Stimulated activated CD4-positive, alpha-beta T cell treated with anti-CD3 and anti-CD28 coated beads, TNF-alpha, amount 100 ng/mL, for 48 hours (primary cell): ENCODE measurements around the gene KRT26.
"Not testable (repeated sequence)": the region's sequence is repeated elsewhere in the genome, so short reads cannot be mapped to it uniquely, and the experiment has no call there.

Experiments used
- DNase-seq, 3 donors: peaks; one replicate each; pipeline ENCODE4 v3.0.0-alpha.2; 2020; ENCODE audit warnings: low read depth in 3 of 3

Gene KRT26

DNA sequence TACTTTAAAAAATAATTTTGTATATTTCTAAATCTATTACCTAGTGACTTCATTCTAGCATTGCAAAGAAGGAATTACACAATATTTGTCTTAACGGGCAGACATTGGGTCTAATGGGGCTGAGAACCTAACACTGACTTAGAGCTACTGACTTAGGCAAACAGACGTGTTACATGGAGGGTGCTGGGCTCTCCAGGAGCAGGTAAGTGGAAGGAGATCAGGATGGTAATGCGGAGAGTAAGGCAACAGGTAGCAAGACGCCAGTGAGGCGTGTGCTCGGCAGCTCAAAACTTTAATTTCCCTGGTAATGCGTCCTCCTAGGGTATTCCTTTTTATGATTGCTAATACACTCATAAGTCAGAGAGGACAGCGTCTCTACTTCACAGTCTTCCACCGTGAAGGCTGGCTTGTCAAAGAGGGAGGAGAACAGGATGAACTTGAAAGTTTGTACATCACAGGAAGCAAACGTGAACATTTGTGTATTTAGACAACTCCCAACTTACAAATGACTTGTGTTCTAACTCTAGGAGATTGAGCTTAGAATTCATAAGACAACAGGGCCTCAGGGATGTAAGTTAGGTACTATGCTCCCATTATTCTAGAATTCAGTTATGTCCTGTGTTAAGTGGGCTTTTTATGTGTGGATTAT is 23.1 kb upstream of the KRT26 start:
- no peak for DNase-seq

GRCh38 chr17:40794466-40794865 is 22.5 kb upstream of the KRT26 start:
- no peak for DNase-seq

- no peak for DNase-seq
These were observed 21.8 kb upstream of the KRT26 start for GRCh38 chr17:40793832-40794231.

- DNase-seq, result no peak
These were observed 19.9 kb upstream of the KRT26 start for GRCh38 chr17:40791787-40792436.

DNA sequence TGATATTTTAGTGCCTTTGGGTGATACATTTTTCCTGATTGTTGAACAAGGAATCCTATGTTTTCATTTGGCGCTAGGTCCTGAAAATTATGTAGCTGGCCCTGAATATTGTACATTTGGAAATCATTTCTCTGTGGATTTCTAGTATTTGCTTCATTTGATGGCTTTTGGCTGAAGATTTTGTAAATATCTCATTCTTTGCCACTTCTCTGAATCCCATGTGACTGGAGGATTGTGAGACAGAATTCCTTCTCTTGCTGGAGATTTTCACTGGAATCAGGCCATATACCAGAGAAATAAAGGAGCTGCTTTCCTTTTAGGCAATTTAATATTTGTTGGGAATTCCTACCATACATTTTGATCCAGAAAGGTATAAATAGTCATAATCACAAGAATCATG is 19.1 kb upstream of the KRT26 start:
- no peak for DNase-seq

GRCh38 chr17:40782450-40782849 is 10.4 kb upstream of the KRT26 start, which contains the start of gene KRT27:
TSS of gene KRT27 (minus strand) at chr17:40782550. CDS start at chr17:40782493, 57 bp downstream.
- no peak for DNase-seq

DNA sequence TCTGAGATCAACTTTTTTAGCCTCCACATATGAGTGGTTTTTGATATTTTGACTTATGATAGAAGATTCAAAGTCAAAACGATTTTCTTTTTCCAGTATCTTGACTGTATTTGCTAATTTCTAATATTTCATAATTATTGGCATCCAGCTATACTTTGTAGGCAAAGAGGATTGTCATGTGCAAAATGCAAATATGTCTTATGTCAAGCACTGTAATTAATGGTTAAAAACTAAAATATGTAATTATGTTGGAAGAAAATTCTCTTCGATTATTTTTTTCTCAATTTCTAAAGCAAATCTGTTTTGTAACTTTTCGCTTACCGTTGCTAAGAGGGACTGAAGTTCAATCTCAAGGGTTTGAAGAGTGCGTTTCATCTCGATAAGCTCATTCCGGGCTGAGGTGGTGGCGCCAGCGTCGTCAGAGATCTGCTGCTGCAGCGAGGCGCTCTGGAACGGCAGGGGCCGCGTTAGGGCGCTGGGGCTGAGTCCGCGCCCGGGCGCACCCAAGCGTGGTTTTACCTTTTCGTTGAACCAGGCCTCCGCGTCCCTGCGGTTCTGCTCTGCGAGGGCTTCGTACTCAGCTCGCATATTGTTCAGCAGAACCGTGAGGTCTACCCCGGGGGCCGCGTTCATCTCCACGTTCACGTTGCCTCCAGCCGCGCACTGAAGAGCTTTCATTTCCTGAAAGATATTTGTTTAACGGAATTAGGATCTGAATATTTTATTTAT is 7.3 kb upstream of the KRT26 start:
- peak in 1 of 3 donors; percentile 3 for DNase-seq

GRCh38 chr17:40778461-40778860 is 6.5 kb upstream of the KRT26 start:
- DNase-seq, result no peak

DNA sequence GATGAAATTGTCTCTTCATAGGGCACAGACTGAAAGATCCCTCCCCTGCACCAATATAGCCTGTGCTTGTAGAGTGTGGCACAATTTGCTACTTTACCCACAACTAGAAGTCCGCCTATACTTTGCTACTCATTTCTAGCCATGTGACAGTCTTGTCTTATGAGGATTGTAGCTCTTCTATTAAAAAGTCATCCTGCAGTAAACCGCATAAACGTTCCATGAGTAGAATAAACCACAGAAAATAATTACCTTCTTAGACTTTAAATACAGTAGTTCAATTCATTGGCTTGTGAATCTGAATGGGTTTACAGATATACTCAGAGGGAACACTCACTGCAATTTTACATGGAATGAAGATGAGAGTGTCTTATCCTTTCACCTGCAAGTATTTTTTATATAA is 6.0 kb upstream of the KRT26 start:
- DNase-seq, result no peak

DNA sequence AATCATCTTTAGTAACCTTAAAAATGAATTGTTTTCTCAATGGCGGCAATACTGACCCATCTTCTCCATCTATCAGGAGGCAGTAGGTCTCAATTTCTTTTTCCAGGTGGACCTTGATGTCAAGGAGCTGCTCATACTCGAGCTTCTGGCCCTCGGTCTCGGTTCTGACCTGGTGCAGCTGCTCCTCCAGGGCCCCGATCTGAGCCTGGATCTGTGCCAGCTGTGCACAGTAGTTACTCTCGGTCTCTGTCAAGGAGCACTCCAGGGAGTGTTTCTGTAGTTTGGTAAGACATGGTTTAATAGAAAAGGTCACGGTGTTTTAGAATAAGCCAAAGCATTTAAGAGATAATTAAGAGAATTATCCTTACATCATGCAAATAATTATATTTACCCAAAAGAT is 5.5 kb upstream of the KRT26 start:
- no peak for DNase-seq

DNA sequence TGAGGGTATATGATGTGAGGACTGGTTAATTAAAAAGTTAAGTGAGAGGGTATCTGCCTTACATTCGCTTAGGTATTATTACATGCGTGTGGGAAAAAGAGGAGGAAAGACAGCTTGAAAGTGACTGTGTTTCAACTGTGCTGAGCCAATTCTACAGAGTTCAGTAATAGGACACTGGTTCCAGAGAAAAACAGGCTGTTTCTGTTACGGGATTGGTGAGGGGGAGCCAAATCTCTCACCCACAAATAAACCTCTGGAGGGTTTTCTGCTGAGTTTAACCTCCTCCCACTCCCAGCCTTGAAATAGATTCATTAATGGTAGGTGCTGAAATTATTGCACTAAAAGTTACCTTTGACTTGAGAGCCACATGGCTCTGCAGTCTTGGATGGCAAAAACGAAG is 3.9 kb upstream of the KRT26 start:
- no peak for DNase-seq

GRCh38 chr17:40765657-40766056 is 6.3 kb downstream of the KRT26 start:
- no peak for DNase-seq

DNA sequence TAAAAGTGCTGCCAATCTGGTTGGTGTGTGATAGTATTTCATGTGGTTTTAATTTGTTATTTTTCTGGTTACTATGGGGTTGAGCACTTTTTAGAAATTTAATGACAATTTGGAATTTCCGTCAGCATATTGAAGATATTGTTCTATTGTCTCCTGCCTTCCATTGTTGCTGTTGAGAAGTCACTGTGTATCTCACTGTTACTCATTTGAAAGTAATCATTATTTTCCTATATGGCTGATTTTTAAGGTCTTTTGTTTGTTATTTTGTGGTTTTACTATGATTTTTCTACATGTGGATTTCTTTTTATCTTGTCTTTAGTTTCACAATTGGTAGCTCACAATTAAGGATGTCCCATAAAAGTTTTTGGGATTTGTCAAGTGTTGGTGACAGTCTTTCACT is 8.2 kb downstream of the KRT26 start:
- DNase-seq, result no peak

DNA sequence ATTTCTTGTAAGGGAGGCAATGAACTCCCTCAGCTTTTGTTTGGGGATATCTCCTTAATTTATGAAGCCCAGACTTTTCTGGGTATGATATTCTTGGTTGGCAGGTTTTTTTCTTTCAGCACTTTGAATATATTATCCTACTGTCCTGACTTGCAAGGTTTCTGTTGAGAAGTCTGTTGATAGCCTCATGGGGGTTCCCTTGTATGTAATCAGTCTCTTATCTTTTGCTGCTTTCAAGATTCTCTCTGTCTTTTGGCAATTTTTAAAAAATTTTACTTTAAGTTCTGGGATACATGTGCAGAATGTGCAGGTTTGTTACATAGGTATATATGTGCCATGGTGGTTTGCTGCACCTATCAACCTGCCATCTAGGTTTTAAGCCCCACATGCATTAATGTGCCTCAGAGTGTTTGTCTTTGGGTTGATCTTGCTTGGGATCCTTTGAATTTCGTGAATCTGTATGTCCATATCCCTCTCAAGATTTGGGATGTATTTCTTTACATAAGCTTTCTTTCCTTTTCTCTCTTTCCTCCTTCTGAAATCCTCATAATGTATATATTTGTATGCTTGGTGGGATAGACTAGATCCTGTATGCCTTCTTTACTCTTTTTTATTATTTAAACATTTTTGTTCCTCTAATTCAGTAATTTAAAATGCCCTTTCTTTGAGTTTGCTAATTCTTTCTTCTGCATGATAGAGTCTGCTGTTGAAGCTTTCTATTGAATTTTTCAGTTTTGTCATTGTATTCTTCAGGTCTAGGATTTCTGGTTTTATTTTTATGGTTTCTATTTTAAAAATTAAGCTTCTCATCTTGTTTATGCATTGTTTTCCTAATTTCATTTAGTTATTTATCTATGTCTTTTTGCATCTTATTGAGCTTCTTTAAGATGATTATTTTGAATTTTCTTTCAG is 11.6 kb downstream of the KRT26 start:
- DNase-seq, result no peak

GRCh38 chr17:40755231-40755630 is 16.8 kb downstream of the KRT26 start, which contains the start of gene KRT25:
TSS of gene KRT25 (minus strand) at chr17:40755331. CDS start at chr17:40755271, 60 bp downstream.
- DNase-seq, result no peak

DNA sequence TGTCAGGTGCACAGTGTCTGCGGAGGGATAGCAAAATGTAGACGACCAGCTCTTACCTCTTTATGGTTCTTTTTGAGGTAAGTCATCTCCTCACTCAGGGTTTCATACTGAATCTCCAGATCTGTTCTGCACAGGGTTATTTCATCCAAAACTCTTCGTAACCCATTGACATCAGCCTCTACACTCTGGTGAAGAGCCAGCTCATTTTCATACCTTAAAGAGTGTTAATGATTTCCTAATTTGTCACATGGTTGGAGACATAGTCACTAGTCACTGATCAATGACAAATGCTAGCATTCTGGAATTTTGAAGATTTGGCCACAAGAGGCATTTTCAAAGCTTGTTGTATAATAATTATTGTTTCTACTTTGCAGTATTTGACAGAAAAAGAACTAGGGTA is 18.2 kb downstream of the KRT26 start:
- DNase-seq, result no peak

DNA sequence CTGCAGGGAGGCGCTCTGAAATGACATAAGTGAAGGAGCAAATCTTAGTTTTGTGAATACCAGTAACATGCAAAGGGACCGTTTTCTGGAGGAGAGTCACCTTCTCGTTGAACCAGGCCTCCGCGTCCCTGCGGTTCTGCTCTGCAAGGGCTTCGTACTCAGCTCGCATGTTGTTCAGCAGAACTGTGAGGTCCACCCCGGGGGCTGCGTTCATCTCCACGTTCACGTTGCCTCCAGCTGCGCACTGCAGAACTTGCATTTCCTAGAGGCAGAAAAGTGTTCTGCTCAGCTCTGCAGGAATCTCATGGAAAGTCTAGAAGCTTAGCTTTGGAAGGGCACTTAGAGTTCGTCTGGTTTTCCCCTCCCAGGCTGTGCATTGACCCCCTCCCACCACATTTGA is 20.9 kb downstream of the KRT26 start:
- DNase-seq, result no peak

DNA sequence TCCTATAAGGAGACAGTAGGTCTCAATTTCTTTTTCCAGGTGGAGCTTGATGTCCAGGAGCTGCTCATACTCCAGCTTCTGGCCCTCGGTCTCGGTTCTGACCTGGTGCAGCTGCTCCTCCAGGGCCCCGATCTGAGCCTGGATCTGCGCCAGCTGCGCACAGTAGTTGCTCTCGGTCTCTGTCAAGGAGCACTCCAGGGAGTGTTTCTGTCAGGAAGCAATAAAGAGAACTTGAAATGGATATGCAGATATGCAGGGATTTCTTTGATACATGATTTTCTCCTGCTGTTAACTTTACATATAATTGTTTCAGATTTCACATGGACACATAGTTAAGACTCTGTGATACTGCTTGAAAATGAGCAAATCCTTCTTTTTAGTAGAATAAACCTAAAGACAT is 21.6 kb downstream of the KRT26 start:
- no peak for DNase-seq

DNA sequence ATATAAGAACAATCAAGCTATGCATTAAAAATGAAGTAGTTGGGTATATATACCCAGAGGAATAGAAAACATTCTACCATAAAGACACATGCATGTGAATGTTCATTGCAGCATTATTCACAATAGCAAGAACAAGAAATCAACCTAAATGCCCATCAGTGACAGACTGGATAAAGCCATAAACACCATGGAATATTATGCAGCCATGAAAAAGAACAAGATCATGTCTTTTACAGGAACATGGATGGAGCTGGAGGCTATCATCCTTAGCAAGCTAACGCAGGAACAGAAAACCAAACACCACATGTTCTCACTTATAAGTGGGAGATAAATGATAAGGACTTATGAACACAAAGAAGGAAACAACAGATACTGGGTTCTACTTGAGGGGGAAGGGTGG is 23.3 kb downstream of the KRT26 start:
- not testable (repeated sequence) for DNase-seq

DNA sequence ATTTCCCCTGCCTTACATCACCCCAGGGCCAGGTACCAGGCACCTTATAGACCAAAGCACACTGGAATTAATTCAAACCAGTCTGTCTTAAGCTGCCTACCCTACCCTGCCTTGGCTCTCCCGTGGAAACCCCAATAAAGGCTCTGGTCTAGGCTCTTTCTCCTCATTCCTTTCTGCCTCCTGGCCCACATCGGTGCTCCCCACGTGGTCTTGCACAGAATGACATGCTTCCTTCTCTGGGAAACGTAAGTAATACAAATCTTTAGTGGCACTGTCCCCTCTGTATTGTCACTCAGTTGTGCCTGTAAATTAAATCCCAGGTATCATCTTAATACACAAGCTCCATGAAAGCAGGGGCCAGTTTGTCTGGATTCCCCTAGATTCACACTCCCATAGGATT is 33.4 kb downstream of the KRT26 start:
- DNase-seq, result no peak

DNA sequence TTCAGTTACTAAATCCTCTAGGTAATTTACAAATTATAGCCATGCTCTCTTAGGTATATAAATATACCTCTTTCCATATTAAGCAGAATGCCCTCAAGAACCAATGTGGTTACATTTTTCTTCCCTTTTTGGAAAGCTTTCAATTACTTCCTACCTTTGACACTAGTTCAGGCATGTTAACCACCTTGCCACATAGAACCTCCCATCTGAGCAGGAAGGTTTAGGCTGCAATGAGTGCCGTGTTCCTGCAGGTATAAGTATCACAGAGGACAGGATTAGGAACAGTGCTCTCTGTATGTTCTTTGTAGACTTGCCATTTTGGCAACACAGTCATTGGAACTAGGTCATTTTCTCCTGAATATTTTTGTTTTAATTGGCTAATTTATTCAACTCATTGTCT is 37.0 kb downstream of the KRT26 start:
- no peak for DNase-seq

DNA sequence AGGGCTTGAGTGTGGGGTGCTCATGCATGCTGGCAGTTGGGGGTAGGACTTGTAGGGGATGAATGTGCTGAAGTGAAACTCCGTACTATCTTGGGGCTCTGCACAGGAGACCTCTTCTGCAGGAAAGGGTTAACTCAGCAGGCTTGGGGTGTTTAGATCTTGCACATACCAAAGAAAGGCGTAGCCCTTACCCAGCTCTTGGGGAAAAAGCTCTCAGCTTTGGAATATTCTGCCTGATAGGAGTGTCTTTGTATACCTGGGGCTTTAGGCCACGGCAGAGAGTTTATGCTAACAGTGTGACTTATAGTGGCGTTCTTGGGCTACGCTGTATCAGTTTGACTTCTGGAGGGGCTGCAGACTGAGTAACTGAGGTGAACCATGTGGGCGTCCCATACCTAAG is 38.0 kb downstream of the KRT26 start:
- DNase-seq, result no peak
